Measurements from ENCODE around the gene VIPAS39.

Gene VIPAS39

DNA sequence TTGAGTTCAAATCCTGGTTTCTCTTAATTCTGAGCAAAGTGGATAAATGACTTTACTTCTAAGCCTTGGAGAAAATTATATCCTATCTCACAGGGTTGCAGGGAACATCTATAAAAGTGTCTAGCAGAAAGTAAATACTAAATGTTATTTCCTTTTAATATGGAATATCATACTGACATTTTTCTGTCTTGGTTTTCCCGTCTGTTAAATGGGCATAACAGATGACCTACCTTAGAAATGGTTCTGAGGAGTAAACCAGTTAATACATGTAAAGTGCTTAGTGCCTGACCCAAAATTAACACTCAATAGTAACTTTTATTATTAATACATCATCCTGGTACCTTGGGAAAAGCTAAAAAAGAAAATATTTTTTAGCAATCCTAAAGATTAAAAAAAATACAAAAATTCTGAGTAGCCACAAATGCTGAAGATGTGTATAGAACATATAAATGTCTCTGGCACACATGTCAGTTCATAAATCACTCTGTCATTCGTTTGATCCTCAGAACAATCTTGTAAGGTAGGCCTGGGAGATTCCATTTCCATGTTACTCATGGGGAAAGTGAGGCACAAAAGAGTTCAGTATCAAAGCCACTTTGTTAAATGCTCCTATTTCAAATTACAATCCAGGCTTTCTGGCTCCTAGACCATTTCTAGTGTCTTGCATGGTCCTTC is 1.3 kb downstream of the VIPAS39 start:
- no peaks in the 10 kb centered on the region for H3K9me3 ChIP-seq (ENCODE audit: control insufficient read depth, insufficient read depth, low read depth, low read length)
- ChIA-PET CTCF (no interaction called here), POLR2A (no interaction called here)
- H3K27ac ChIP-seq (ENCODE audit: extremely low read depth, low read depth, low read length): no peak overlapping the region
- H3K4me3 ChIP-seq (ENCODE audit: low read depth, low read length): no peak overlapping the region
- H3K4me1 ChIP-seq (ENCODE audit: control insufficient read depth, insufficient read depth, low read length): peaks cover 4% of the 10 kb centered on the region
- H3K36me3 ChIP-seq (ENCODE audit: control insufficient read depth in 2 of 2, insufficient read depth in 1 of 2, low read length in 2 of 2): peaks cover 26 to 37% of the 10 kb centered on the region in 2 experiments; a peak in 2 of 3 replicates
- TF ChIP-seq, protein P1, sequence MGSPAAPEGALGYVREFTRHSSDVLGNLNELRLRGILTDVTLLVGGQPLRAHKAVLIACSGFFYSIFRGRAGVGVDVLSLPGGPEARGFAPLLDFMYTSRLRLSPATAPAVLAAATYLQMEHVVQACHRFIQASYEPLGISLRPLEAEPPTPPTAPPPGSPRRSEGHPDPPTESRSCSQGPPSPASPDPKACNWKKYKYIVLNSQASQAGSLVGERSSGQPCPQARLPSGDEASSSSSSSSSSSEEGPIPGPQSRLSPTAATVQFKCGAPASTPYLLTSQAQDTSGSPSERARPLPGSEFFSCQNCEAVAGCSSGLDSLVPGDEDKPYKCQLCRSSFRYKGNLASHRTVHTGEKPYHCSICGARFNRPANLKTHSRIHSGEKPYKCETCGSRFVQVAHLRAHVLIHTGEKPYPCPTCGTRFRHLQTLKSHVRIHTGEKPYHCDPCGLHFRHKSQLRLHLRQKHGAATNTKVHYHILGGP (tag by site-specific recombination; IDR thresholded peaks at IDR 0.05): no peak
- no peak for TF ChIP-seq ZNF529 (tag by site-specific recombination; IDR thresholded peaks at IDR 0.05; ENCODE audit: insufficient replicate concordance)
- no peak for TF ChIP-seq ZFP41 (tag by site-specific recombination; IDR thresholded peaks at IDR 0.05; ENCODE audit: borderline replicate concordance)
- TF ChIP-seq ZNF654 (tag by site-specific recombination; IDR thresholded peaks at IDR 0.05; ENCODE audit: low read depth): no peak

DNA sequence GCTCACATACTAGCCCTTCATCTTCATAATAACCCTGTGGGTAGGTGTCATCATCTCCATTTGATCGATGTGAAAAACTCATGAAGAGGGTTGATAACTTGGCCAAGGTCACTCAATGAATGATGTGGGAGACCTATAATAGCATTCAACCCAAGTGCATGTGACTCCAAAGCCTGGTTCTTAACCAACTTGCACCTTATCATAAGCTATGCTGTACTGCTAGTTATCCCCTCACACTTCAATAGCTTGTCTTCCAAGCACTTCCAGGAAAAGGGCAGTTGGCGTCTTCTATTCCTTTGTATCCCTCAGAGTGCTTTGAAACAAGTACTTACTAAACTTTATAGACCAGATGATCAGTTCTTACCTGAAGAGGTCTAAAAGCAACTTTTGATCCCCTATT is 15.2 kb downstream of the VIPAS39 start:
- Histone ChIP-seq H3K4me1 (ENCODE audit: control insufficient read depth, insufficient read depth, low read length) (no peaks in the 10 kb centered on the region), H3K4me3 (ENCODE audit: low read depth, low read length) (no peak overlapping the region), H3K9me3 (ENCODE audit: control insufficient read depth, insufficient read depth, low read depth, low read length) (no peaks in the 10 kb centered on the region), H3K27ac (ENCODE audit: extremely low read depth, low read depth, low read length) (no peak overlapping the region), H3K36me3 (ENCODE audit: control insufficient read depth in 2 of 2, insufficient read depth in 1 of 2, low read length in 2 of 2) (peaks cover 43 to 49% of the 10 kb centered on the region in 2 experiments)
- ChIA-PET POLR2A (no interaction called here), CTCF (no interaction called here)
- TF ChIP-seq GFI1B (tag by site-specific recombination; IDR thresholded peaks at IDR 0.05) (no peak), KLF7 (tag by site-specific recombination; IDR thresholded peaks at IDR 0.05; ENCODE audit: borderline replicate concordance) (no peak), ZNF223 (tag by site-specific recombination; IDR thresholded peaks at IDR 0.05) (no peak), ZNF37A (tag by site-specific recombination; IDR thresholded peaks at IDR 0.05) (no peak), ZNF394 (tag by site-specific recombination; IDR thresholded peaks at IDR 0.05; ENCODE audit: borderline replicate concordance) (no peak), ZNF423 (tag by site-specific recombination; IDR thresholded peaks at IDR 0.05) (no peak)
- TF ChIP-seq, protein P2, sequence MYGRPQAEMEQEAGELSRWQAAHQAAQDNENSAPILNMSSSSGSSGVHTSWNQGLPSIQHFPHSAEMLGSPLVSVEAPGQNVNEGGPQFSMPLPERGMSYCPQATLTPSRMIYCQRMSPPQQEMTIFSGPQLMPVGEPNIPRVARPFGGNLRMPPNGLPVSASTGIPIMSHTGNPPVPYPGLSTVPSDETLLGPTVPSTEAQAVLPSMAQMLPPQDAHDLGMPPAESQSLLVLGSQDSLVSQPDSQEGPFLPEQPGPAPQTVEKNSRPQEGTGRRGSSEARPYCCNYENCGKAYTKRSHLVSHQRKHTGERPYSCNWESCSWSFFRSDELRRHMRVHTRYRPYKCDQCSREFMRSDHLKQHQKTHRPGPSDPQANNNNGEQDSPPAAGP (tag by site-specific recombination; IDR thresholded peaks at IDR 0.05): no peak
- TF ChIP-seq, protein P3, sequence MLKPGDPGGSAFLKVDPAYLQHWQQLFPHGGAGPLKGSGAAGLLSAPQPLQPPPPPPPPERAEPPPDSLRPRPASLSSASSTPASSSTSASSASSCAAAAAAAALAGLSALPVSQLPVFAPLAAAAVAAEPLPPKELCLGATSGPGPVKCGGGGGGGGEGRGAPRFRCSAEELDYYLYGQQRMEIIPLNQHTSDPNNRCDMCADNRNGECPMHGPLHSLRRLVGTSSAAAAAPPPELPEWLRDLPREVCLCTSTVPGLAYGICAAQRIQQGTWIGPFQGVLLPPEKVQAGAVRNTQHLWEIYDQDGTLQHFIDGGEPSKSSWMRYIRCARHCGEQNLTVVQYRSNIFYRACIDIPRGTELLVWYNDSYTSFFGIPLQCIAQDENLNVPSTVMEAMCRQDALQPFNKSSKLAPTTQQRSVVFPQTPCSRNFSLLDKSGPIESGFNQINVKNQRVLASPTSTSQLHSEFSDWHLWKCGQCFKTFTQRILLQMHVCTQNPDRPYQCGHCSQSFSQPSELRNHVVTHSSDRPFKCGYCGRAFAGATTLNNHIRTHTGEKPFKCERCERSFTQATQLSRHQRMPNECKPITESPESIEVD (tag by site-specific recombination; IDR thresholded peaks at IDR 0.05): no peak
- TF ChIP-seq, protein P4, sequence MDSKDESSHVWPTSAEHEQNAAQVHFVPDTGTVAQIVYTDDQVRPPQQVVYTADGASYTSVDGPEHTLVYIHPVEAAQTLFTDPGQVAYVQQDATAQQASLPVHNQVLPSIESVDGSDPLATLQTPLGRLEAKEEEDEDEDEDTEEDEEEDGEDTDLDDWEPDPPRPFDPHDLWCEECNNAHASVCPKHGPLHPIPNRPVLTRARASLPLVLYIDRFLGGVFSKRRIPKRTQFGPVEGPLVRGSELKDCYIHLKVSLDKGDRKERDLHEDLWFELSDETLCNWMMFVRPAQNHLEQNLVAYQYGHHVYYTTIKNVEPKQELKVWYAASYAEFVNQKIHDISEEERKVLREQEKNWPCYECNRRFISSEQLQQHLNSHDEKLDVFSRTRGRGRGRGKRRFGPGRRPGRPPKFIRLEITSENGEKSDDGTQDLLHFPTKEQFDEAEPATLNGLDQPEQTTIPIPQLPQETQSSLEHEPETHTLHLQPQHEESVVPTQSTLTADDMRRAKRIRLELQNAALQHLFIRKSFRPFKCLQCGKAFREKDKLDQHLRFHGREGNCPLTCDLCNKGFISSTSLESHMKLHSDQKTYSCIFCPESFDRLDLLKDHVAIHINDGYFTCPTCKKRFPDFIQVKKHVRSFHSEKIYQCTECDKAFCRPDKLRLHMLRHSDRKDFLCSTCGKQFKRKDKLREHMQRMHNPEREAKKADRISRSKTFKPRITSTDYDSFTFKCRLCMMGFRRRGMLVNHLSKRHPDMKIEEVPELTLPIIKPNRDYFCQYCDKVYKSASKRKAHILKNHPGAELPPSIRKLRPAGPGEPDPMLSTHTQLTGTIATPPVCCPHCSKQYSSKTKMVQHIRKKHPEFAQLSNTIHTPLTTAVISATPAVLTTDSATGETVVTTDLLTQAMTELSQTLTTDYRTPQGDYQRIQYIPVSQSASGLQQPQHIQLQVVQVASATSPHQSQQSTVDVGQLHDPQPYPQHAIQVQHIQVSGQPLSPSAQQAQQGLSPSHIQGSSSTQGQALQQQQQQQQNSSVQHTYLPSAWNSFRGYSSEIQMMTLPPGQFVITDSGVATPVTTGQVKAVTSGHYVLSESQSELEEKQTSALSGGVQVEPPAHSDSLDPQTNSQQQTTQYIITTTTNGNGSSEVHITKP (tag by site-specific recombination; IDR thresholded peaks at IDR 0.05): no peak

DNA sequence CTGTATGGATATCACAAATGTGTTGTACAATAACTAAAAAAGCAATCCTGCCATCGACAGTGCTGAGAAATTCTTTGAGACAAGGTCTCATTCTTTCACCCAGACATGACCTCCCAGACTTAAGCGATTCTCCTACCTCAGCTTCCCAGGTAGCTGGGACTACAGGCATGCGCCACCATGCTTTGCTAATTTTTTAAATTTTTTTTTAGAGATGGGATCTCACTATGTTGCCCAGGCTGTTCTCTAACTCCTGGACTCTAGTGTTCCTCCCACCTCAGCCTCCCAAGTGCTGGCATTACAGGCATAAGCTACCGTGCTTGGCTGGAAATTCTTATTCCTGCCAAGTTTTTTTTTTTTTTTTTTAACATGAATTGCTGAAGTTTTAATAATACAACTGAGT is 17.5 kb downstream of the VIPAS39 start:
- Histone ChIP-seq H3K27ac (ENCODE audit: extremely low read depth, low read depth, low read length) (no peak overlapping the region), H3K36me3 (ENCODE audit: control insufficient read depth in 2 of 2, insufficient read depth in 1 of 2, low read length in 2 of 2) (peaks cover 42 to 63% of the 10 kb centered on the region in 2 experiments), H3K4me3 (ENCODE audit: low read depth, low read length) (no peak overlapping the region), H3K9me3 (ENCODE audit: control insufficient read depth, insufficient read depth, low read depth, low read length) (no peaks in the 10 kb centered on the region), H3K4me1 (ENCODE audit: control insufficient read depth, insufficient read depth, low read length) (no peaks in the 10 kb centered on the region)
- POLR2A ChIA-PET: no interaction called here
- CTCF ChIA-PET: no interaction called here
- TF ChIP-seq, protein P2 (tag by site-specific recombination; IDR thresholded peaks at IDR 0.05): no peak
- no peak for TF ChIP-seq ZNF23 (tag by site-specific recombination; IDR thresholded peaks at IDR 0.05; ENCODE audit: borderline replicate concordance)
- no peak for TF ChIP-seq ZNF626 (tag by site-specific recombination; IDR thresholded peaks at IDR 0.05)
- no peak for TF ChIP-seq RBAK (tag by site-specific recombination; IDR thresholded peaks at IDR 0.05)
- TF ChIP-seq, protein P5, sequence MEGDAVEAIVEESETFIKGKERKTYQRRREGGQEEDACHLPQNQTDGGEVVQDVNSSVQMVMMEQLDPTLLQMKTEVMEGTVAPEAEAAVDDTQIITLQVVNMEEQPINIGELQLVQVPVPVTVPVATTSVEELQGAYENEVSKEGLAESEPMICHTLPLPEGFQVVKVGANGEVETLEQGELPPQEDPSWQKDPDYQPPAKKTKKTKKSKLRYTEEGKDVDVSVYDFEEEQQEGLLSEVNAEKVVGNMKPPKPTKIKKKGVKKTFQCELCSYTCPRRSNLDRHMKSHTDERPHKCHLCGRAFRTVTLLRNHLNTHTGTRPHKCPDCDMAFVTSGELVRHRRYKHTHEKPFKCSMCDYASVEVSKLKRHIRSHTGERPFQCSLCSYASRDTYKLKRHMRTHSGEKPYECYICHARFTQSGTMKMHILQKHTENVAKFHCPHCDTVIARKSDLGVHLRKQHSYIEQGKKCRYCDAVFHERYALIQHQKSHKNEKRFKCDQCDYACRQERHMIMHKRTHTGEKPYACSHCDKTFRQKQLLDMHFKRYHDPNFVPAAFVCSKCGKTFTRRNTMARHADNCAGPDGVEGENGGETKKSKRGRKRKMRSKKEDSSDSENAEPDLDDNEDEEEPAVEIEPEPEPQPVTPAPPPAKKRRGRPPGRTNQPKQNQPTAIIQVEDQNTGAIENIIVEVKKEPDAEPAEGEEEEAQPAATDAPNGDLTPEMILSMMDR (tag by site-specific recombination; IDR thresholded peaks at IDR 0.05): no peak
- TF ChIP-seq ZSCAN23 (tag by site-specific recombination; IDR thresholded peaks at IDR 0.05): no peak
- no peak for TF ChIP-seq SCRT1 (tag by site-specific recombination; IDR thresholded peaks at IDR 0.05; ENCODE audit: borderline replicate concordance)
- TF ChIP-seq ZNF311 (tag by site-specific recombination; IDR thresholded peaks at IDR 0.05; ENCODE audit: borderline replicate concordance): no peak

All from HEK293 (cell line).